Activated CD8-positive, alpha-beta T cell treated with anti-CD3 and anti-CD28 coated beads for 36 hours (primary cell): ENCODE results near the gene RNU1-2. TPM values are rescaled to one million over a fixed set of nuclear protein-coding genes. Genes with fewer than 3 reads are reported as not detected.

Source experiments
- ATAC-seq: fragments of 200-7000 bp; cut with Tn5 transposase; one replicate; pipeline ENCODE4 v1.10.0; 2021; ENCODE audit warnings: mild to moderate bottlenecking, moderate library complexity
- CTCF ChIA-PET: fragments of 350-600 bp; sonication (Branson Sonifier 250); formaldehyde crosslinking; loops from one replicate; lab custom pipeline; 2021; ENCODE audit warnings: antibody characterized with exemption; lab: Charles Lee
- POLR2A ChIA-PET: fragments of 350-600 bp; sonication (Branson Sonifier 250); formaldehyde crosslinking; loops from one replicate; lab custom pipeline; 2021; ENCODE audit warnings: antibody characterized with exemption; lab: Charles Lee
- DNase-seq: peaks from one replicate; pipeline ENCODE4 v3.0.0-alpha.2; 2020
- H3K27ac Mint-ChIP-seq: one replicate; pipeline ENCODE4 v1.8.0; 2021; ENCODE audit warnings: mild to moderate bottlenecking, mixed read lengths
- H3K27me3 Mint-ChIP-seq: one replicate; pipeline ENCODE4 v1.8.0; 2021; ENCODE audit warnings: mixed read lengths
- H3K36me3 Mint-ChIP-seq: one replicate; pipeline ENCODE4 v1.8.0; 2021; ENCODE audit warnings: low read depth, mixed read lengths
- H3K4me1 Mint-ChIP-seq: one replicate; pipeline ENCODE4 v1.8.0; 2021; ENCODE audit warnings: low read depth, mixed read lengths
- H3K4me3 Mint-ChIP-seq: one replicate; pipeline ENCODE4 v1.8.0; 2021; ENCODE audit warnings: mild to moderate bottlenecking, moderate library complexity, mixed read lengths
- H3K9me3 Mint-ChIP-seq: one replicate; pipeline ENCODE4 v1.8.0; 2021; ENCODE audit warnings: mixed read lengths
- intact Hi-C: fragments of 100-400 bp; cut with micrococcal nuclease; formaldehyde crosslinking; loops from one replicate; pipeline ENCODE4 v1.10.0; 2022
- total RNA-seq, 2 experiments: library from RNA; stranded (reverse); gene quantifications; one replicate each; pipeline ENCODE4 v1.2.3, GENCODE V29; 2021
- TF ChIP-seq, protein P1 (sequence below): fragments of 200-600 bp; IDR thresholded peaks from one replicate; pipeline ENCODE4 v1.8.0; 2022; ENCODE audit warnings: antibody characterized with exemption, mild to moderate bottlenecking

The RNU1-2 gene
- total RNA-seq, 2 experiments from 2014 or later = 820 to 1,043 TPM

GRCh38 chr1:16924919-16925477, 29.2 kb downstream of the RNU1-2 start:
- peaks cover 32% of the 10 kb centered on the region for H3K4me1 Mint-ChIP-seq
- intact Hi-C loops = no loop called here
- CTCF ChIA-PET = interaction anchor here (1.6 kb wide), 1 partner anchor 32 kb away, joined by 5 read pairs; no protein-coding TSS in a partner anchor

DNA sequence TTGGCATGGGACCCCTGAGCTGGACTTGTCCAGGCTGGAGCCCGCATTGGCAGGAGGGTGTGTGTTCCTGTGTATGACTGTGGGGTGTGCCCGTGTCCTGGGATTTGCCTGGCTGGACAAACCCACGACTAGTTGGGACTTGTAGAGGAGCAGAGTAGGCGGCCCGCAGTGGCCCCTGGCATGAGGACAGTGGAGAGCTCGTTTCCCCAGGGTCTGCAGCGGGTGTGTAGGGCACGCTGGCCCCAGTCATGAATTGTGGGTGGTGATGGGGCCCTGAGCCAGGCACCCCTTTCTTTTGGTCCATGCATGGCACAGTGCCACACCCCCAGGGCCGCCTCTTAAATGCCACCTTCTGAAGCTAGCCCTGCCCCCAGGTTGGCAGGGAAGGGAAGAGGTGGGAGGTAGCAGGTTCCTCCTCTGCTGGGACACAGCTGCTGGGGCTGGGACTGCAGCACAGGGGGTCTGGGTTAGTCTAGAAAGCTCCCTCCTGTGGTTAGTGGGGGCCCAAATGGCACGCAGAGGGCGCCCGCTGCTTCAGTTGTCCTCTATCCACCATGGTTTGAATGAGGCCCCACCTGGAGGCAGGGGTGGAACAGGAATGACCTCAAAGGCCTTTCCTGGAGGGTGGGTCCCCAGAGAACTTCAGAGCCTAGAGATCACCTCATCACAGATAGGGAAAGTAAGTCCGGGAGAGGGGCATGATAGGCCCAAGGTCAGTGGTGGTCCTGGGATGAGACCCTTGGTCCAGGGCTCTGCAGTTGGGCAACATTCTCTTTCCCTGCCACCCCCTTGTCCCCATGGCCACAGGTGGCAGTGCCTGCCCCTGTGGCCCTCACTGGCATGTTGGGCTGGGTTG, 30.1 kb downstream of the RNU1-2 start:
- peaks cover 1% of the 10 kb centered on the region for H3K36me3 Mint-ChIP-seq
- ChIA-PET POLR2A (interaction anchor here (0.7 kb wide), 1 partner anchor 21 kb away, joined by 5 read pairs; no protein-coding TSS in a partner anchor), CTCF (interaction anchor here (1.6 kb wide), 1 partner anchor 31 kb away, joined by 5 read pairs; no protein-coding TSS in a partner anchor)
- H3K27me3 Mint-ChIP-seq = no peaks in the 10 kb centered on the region
- intact Hi-C loops = no loop called here
- peaks cover 32% of the 10 kb centered on the region for H3K4me1 Mint-ChIP-seq
- no peak overlapping the region for H3K27ac Mint-ChIP-seq
- TF ChIP-seq, protein P1, sequence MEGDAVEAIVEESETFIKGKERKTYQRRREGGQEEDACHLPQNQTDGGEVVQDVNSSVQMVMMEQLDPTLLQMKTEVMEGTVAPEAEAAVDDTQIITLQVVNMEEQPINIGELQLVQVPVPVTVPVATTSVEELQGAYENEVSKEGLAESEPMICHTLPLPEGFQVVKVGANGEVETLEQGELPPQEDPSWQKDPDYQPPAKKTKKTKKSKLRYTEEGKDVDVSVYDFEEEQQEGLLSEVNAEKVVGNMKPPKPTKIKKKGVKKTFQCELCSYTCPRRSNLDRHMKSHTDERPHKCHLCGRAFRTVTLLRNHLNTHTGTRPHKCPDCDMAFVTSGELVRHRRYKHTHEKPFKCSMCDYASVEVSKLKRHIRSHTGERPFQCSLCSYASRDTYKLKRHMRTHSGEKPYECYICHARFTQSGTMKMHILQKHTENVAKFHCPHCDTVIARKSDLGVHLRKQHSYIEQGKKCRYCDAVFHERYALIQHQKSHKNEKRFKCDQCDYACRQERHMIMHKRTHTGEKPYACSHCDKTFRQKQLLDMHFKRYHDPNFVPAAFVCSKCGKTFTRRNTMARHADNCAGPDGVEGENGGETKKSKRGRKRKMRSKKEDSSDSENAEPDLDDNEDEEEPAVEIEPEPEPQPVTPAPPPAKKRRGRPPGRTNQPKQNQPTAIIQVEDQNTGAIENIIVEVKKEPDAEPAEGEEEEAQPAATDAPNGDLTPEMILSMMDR = no peak
- DNase-seq (no peak), ATAC-seq (no peak)
- no peaks in the 10 kb centered on the region for H3K9me3 Mint-ChIP-seq
- no peak overlapping the region for H3K4me3 Mint-ChIP-seq

More at GRCh38 chr1:16924919-16925477, 29.2 kb downstream of the RNU1-2 start:
- no peak for ATAC-seq
- POLR2A ChIA-PET = interaction anchor here (0.7 kb wide), 1 partner anchor 20 kb away, joined by 5 read pairs; no protein-coding TSS in a partner anchor
- H3K36me3 Mint-ChIP-seq = peaks cover 1% of the 10 kb centered on the region
- H3K27ac Mint-ChIP-seq = no peak overlapping the region
- H3K4me3 Mint-ChIP-seq = no peak overlapping the region
- no peak for DNase-seq
- H3K27me3 Mint-ChIP-seq = no peaks in the 10 kb centered on the region
- TF ChIP-seq, protein P1 = no peak
- no peaks in the 10 kb centered on the region for H3K9me3 Mint-ChIP-seq

- peaks cover 26% of the 10 kb centered on the region for H3K4me1 Mint-ChIP-seq
- TF ChIP-seq, protein P1 = no peak
- intact Hi-C loops = no loop called here
- no peaks in the 10 kb centered on the region for H3K9me3 Mint-ChIP-seq
- CTCF ChIA-PET = interaction anchor here (1.6 kb wide), 1 partner anchor 30 kb away, joined by 5 read pairs; no protein-coding TSS in a partner anchor
- DNase-seq (no peak), ATAC-seq (no peak)
- H3K27ac Mint-ChIP-seq = no peak overlapping the region
- H3K4me3 Mint-ChIP-seq = no peak overlapping the region
- no peaks in the 10 kb centered on the region for H3K27me3 Mint-ChIP-seq
- POLR2A ChIA-PET = no interaction called here
- peaks cover 5% of the 10 kb centered on the region for H3K36me3 Mint-ChIP-seq
These were observed 30.8 kb downstream of the RNU1-2 start for GRCh38 chr1:16926491-16927073.

- H3K4me1 Mint-ChIP-seq = peaks cover 22% of the 10 kb centered on the region
- no peaks in the 10 kb centered on the region for H3K9me3 Mint-ChIP-seq
- TF ChIP-seq, protein P1 = no peak
- H3K4me3 Mint-ChIP-seq = no peak overlapping the region
- no peak for DNase-seq
- peaks cover 4% of the 10 kb centered on the region for H3K36me3 Mint-ChIP-seq
- ATAC-seq = no peak
- intact Hi-C loops = no loop called here
- POLR2A ChIA-PET = interaction anchor here (1.0 kb wide), 1 partner anchor 21 kb away, joined by 3 read pairs; no protein-coding TSS in a partner anchor
- H3K27ac Mint-ChIP-seq = no peak overlapping the region
- CTCF ChIA-PET = interaction anchor here (1.3 kb wide), 1 partner anchor 33 kb away, joined by 3 read pairs; no protein-coding TSS in a partner anchor
- H3K27me3 Mint-ChIP-seq = no peaks in the 10 kb centered on the region
These were observed 31.5 kb downstream of the RNU1-2 start for GRCh38 chr1:16927256-16927655.
